HG02678 (cell line): Measurements from ENCODE around the gene ZFAND2A.
"Not testable (repeated sequence)": the region's sequence is repeated elsewhere in the genome, so short reads cannot be mapped to it uniquely, and the experiment has no call there.

Experiments used
- ATAC-seq: cut with Tn5 transposase; IDR thresholded peaks from one replicate; pipeline ENCODE4 v1.9.1; 2021; ENCODE audit warnings: mild to moderate bottlenecking, moderate library complexity; ENCODE audit not compliant: unreplicated experiment

The ZFAND2A gene

DNA sequence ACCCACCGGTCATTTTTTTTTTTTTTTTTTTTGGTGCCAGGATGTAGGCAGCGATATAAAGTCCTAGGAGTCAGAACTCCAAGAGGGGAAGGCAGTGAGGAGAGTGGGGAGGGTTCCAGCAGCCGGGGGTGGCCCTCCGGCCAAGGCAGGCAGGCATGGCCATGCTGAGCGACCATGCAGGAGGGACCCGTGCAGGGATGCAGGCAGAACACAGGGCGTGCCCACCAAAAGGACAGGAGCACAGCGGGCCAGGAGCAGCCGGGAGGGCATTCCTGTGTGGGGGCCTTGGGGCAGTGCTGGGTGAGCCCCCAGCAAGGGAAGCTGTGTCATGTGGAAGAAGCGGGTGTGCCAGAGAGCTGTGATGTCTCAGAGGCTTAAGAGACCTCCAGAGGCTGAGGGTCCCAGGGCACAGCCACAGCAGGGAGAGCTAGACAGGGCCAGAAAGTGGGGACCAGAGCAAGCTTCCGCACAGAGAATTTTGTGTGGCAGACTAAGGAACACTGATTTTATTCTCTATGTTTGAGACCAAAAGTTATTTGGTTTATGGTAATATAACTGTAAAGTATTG, 5.7 kb downstream of the ZFAND2A start:
- no peak for ATAC-seq

- ATAC-seq = no peak
Measured at GRCh38 chr7:1152492-1152891, 7.5 kb downstream of the ZFAND2A start.

DNA sequence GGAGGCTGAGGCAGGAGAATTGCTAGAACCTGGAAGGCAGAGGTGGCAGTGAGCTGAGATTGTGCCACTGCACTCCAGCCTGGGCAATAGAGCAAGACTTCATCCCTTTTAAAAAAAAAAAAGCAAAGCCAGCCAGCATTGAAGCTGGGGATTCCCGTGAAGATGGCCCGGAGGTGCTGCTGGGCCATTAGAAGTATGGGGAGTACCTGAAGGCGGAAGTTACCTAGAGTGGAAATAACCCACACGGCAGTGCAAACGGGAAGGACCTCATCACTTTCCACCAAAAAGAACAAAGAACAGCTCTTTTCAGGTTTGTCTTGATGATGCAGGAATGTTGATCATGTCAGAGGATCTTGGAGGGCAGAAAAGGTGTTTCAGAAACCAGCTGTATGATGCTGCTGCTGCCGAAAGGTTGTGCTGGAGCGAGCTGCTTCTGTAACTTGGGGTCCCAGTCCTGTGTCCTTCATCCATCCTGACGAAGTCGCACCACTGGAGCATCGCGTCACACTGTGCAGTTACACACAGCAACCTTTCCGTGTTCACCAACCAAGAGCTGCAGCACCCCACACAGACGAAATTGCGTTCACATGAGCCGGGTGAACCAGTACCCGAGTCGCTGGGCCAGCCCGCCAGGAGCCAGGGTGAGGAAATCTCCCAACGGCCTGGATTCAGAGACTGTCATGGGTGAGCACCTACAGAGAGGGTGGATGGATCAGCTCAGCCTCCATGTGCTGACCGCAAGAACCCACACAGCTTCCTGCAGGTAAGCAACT, 8.2 kb downstream of the ZFAND2A start:
- ATAC-seq = no peak

DNA sequence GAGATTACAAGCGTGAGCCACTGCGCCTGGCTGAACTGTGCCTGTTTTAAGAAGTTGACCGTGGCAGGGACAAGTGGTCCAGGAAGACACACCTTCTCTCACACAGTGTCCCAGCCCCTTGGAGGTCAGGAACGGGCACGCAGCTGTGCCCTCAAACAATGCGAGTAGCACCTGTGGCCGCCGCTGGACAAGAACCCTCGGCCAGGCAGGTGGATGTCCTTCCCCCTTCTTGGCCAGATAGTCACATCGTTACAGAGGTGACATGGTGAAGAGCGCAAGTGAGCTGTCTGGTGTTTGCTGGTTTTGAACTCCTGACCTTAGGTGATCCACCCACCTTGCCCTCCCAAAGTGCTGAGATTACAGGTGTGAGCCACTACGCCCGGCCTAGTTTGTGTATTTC, 8.8 kb downstream of the ZFAND2A start:
- ATAC-seq = no peak

DNA sequence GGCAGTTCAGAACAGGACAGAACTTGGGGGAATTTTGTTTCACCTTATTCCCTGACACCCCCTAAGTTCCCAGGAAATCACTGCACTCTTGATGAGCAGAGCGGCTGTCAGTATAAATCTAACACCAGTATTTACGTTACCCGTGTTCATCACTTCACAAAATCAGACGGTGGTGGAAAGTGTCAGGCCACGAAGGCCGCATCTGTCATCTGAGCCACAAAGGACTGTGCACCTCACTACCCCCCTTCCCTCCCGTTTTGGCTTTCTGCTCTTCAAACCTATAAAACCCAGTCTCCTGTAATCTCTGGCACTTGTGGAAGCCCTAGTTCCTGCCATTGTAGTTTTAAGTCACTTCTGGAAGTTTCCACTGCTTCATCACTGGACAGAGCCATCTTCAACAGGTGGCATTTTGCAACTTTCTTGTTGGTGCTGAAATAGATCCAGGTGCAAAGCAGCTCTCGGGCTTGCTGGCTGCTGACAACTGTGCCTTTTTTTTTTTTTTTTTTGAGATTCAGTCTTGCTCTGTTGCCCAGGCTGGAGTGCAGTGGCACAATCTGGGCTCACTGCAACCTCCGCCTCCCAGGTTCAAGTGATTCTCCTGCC, 9.5 kb downstream of the ZFAND2A start:
- no peak for ATAC-seq

- ATAC-seq = no peak
Measured at GRCh38 chr7:1149351-1149794, 10.6 kb downstream of the ZFAND2A start.

- not testable (repeated sequence) for ATAC-seq
Measured at GRCh38 chr7:1147873-1148272, 12.1 kb downstream of the ZFAND2A start.

GRCh38 chr7:1144269-1144771, 15.7 kb downstream of the ZFAND2A start:
- no peak for ATAC-seq

DNA sequence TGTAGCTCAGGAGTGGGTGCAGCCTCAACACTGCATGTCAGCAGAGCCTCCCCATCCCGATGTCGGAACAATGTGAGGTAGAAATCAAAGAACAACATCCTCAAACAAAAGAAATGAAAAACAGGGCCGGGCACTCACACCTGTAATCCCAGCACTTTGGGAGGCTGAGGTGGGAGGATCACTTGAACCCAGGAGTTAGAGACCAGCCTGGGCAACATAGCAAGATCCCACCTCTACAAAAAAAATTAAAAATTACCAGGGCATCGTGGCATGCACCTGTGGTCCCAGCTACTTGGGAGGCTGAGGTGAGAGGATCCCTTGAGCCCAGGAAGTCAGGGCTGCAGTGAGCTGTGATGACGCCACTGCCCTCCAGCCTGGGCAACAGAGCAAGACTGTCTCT, 17.0 kb downstream of the ZFAND2A start:
- not testable (repeated sequence) for ATAC-seq

DNA sequence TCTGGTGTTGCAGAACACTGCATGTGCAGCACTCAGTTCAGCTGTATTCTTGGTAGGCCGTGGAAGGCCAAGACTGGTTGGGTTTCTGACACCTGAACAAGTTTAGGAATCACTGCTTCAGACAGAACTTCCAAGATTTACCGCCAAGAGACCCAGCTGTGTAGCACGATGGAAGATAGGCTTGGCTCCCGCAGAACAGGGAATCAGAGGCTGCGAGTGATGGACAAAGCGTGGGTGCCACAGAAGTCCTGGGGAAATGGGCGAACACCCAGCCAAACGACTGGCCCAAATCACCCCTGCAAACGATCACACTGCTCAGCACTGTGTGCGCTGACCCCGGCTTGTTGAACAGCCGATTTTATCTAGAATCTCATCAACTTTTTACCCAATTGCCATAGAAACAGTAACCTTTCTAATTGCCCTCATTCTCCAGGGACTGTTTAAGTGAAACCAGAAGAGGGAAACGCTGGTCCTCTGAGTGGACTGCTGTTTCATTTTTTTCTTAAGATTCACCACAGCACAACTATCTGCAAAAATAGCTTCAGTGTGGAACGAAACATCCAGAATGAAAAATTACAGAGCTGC, 17.9 kb downstream of the ZFAND2A start:
- ATAC-seq = no peak

GRCh38 chr7:1141651-1142050, 18.3 kb downstream of the ZFAND2A start:
- ATAC-seq = no peak

- no peak for ATAC-seq
Measured at GRCh38 chr7:1140476-1141104, 19.4 kb downstream of the ZFAND2A start.

GRCh38 chr7:1137517-1138167, 22.4 kb downstream of the ZFAND2A start:
- ATAC-seq = peak; percentile 64

DNA sequence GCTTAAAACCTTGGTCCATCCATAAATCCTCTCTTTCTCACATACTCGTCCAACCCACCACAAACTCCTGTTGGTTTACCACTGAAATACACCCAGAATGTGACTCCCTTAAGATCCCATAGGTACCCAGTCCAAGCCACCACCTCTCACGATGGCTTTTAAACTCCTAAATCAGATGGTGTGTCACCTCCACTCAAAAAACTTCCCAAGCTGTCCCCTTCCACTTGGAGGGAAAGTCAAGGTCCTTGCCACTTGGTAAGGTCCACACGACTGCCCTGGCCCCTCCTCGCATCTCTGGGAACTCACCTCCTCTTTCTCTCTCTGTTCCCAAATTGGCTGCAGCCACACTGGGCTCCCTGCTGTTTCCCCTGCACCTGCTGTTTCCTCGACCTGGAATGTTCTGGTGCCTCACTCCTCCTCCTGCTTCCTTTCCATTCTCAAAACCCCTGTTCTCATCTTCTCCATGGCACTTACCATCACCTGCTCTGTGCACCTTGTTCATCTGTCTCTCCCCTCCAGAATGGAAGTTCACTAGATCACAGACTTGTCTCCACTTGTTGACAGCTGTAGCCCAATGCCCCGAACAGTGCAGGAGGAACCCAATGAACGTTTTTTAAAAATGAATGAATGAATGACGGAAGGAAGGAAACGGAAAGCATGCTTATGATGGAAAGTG, 23.0 kb downstream of the ZFAND2A start:
- no peak for ATAC-seq

GRCh38 chr7:1134951-1135350, 25.0 kb downstream of the ZFAND2A start:
- ATAC-seq = no peak

- no peak for ATAC-seq
Measured at GRCh38 chr7:1131471-1132265, 28.3 kb downstream of the ZFAND2A start.

DNA sequence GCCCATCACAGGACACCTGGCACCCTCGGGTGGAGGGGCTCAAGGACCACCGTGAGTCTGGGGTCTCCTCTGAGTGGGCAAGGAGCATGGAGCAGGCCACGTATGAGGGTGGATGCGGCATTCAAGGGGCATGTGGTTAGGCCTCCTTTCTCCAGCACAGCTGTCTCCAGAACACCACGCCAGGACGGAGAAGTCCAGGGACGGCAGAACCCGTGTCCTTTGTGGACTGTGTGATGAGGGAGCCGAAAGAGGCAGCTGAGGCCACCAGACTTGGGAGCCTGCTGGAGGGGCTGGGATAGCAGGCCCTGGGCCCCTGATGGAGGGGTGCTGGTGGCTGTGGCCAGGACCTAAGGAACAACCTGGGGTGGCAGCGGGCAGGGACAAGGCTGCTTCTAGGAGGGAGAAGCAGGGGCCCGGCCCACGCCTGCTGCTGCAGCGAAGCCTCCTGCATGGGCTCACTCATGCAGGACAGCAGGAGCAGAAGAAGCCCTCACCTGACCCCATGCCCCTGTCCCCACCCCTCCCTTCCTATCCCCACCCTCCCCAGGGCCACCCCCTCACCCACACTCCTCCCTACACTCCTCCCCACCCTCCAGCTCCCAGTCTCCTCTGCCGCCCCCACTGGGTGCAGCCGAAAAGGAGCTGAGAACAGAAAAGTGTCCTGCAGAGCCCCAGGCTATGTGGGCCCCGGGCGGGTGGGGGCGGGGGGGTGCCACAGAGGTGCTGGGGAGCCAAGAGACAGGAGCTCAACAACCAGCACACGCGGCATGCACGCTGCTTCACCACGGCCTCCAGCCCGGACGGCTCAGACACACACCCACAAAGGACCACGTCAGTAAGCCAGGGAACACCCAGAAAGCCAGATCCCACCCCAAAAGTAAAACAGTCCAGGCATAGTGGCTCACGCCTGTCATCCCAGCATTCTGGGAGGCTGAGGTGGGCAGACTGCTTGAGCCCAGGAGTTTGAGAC, 29.7 kb downstream of the ZFAND2A start:
- ATAC-seq = no peak

DNA sequence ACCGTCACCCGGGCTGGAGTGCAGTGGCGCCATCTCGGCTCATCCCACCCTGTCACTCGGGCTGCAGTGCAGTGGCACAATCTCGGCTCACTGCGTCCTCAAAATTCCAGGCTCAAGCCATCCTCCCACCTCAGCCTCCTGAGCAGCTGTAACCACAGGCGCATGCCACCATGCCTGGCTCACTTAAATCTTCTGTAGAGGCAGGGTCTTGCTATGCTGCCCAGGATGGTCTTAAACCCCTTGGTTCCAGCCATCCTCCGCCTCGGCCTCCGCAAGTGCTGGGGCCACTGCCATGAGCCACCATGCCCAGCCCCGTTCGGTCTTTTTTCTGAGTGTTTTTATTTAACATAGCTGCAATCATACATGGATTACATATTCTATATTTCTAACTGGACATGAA, 30.6 kb downstream of the ZFAND2A start:
- ATAC-seq = no peak
